Psoas muscle (tissue), 8 donors: ENCODE results near the gene RUFY4. TPM values are rescaled to one million over a fixed set of nuclear protein-coding genes. Genes with fewer than 3 reads are reported as not detected.

Experiments
- ATAC-seq, 4 donors: fragments of 200-7000 bp; cut with Tn5 transposase; one replicate each; pipeline ENCODE4 v1.9.1; 2020; ENCODE audit warnings: moderate library complexity in 3 of 4, mild to moderate bottlenecking in 2 of 4
- DNase-seq, 2 donors: peaks; one replicate each; pipeline ENCODE4 v3.0.0-alpha.2; 2020
- H3K27ac ChIP-seq: fragments of 200-600 bp; one replicate; pipeline ENCODE4 v1.8.0; 2022
- H3K27me3 ChIP-seq, 3 donors: fragments of 200-600 bp in 1 of 3; one replicate each; pipeline versions ENCODE4 v1.6.1 to v1.8.0; 2013 to 2022; ENCODE audit warnings: low read length in 2 of 3, mild to moderate bottlenecking in 2 of 3, moderate library complexity in 1 of 3; ENCODE audit not compliant: insufficient read depth in 3 of 3
- H3K36me3 ChIP-seq, 2 donors: fragments of 200-600 bp in 1 of 2; one replicate each; pipeline versions ENCODE4 v1.6.1 to v1.8.0; 2013 to 2022; ENCODE audit warnings: low read depth in 1 of 2, mild to moderate bottlenecking in 1 of 2, moderate library complexity in 1 of 2; ENCODE audit not compliant: insufficient read depth in 1 of 2
- H3K4me1 ChIP-seq: fragments of 200-600 bp; one replicate; pipeline ENCODE4 v1.8.0; 2022
- H3K4me3 ChIP-seq: fragments of 200-600 bp; one replicate; pipeline ENCODE4 v1.8.0; 2022; ENCODE audit warnings: mild to moderate bottlenecking
- H3K9me3 ChIP-seq: fragments of 200-600 bp; one replicate; pipeline ENCODE4 v1.8.0; 2022
- CTCF ChIP-seq: fragments of 200-600 bp; IDR thresholded peaks from one replicate; pipeline ENCODE4 v1.8.0; 2022; ENCODE audit warnings: antibody characterized with exemption
- WGBS, 3 donors: extraction: QIAGEN DNeasy Blood & Tissue Kit; methylation state at CpG; one replicate each; pipeline versions ENCODE4 v1.1.6 to v1.1.7; 2013; 5-methylcytosine and 5-hydroxymethylcytosine counted together
- intact Hi-C, 2 donors: fragments of 100-400 bp; cut with DNase I; formaldehyde crosslinking; loops; one replicate each; pipeline versions ENCODE4 v1.11.0 to v1.14.2; 2022
- polyA plus RNA-seq, 3 donors: library from polyadenylated mRNA; stranded (reverse); fragments of 200-250 nt; gene quantifications; one replicate each; pipeline ENCODE4 v1.2.3, GENCODE V29; 2013
- total RNA-seq, 4 donors: library from RNA; stranded (reverse); fragmentation: NEBNext Ultra II Directional in 2 of 4; extraction: Animal tissue kit (Norgen Biotek cat#: 25700) in 2 of 4; gene quantifications; one replicate each; pipeline versions ENCODE4 v1.2.1 to v1.2.4, GENCODE V29; 2021 to 2023
- donor health status: healthy with polysubstance abuse.
- donor health status: DM: no; HTN: no; CAD: no; lungs with moderate emphysema.
- donor health status: Bipolar disorder and iron deficiency.
- donor health status: healthy.
- donor health status: DM: yes; HTN: yes; CAD: no.
- donor health status: DM: no; HTN: no; CAD: no.
- donor health status: DM: no; HTN: no; CAD: no.
- donor health status: DM: yes; HTN: yes; CAD: no.

The RUFY4 gene
- total and polyA plus RNA-seq, 7 donors = 0.01 to 0.03 TPM; not detected in 5

- no peak for TF ChIP-seq CTCF
- Histone ChIP-seq H3K4me3 (peak overlapping the region; percentile 56), H3K4me1 (peaks cover 71% of the 10 kb centered on the region), H3K9me3 (no peaks in the 10 kb centered on the region), H3K27ac (peak overlapping the region; percentile 82), H3K27me3 (no peaks in the 10 kb centered on the region), H3K36me3 (no peaks in the 10 kb centered on the region)
- peak; percentile 84 to 91 (median 86) for ATAC-seq
- peak; percentile 58 to 88 for DNase-seq
- WGBS, 3 donors = 23 to 47% (median 31%) methylated on average over 12 of the region's 12 CpGs
- intact Hi-C loops = no loop called here
Observed at GRCh38 chr2:218021536-218022071, 47.4 kb upstream of the RUFY4 start.

GRCh38 chr2:218022131-218022850, 46.8 kb upstream of the RUFY4 start:
- peak overlapping the region; percentile 82 for H3K27ac ChIP-seq
- ATAC-seq = peak in 3 of 4 donors; percentile 4 to 6 (median 4)
- H3K4me1 ChIP-seq = peaks cover 67% of the 10 kb centered on the region
- no peaks in the 10 kb centered on the region for H3K36me3 ChIP-seq
- no peak for DNase-seq
- H3K27me3 ChIP-seq = no peaks in the 10 kb centered on the region
- intact Hi-C loops = no loop called here
- WGBS, 3 donors = 83 to 92% (median 85%) methylated on average over 10 of the region's 10 CpGs
- no peaks in the 10 kb centered on the region for H3K9me3 ChIP-seq
- no peak for TF ChIP-seq CTCF
- H3K4me3 ChIP-seq = no peak overlapping the region

GRCh38 chr2:218022851-218023530, 46.1 kb upstream of the RUFY4 start:
- no peak for ATAC-seq
- 77 to 88% (median 81%) methylated on average over 7 of the region's 7 CpGs for WGBS, 3 donors

GRCh38 chr2:218023636-218024035, 45.4 kb upstream of the RUFY4 start:
- DNase-seq = no peak
- TF ChIP-seq CTCF = no peak
- Histone ChIP-seq H3K9me3 (no peaks in the 10 kb centered on the region), H3K4me3 (no peak overlapping the region), H3K27me3 (no peaks in the 10 kb centered on the region), H3K27ac (no peak overlapping the region), H3K36me3 (no peaks in the 10 kb centered on the region), H3K4me1 (peaks cover 56% of the 10 kb centered on the region)
- 63 to 84% (median 69%) methylated on average over 3 of the region's 3 CpGs for WGBS, 3 donors
- intact Hi-C loops = no loop called here
- ATAC-seq = no peak

More at GRCh38 chr2:218022851-218023530, 46.1 kb upstream of the RUFY4 start:
- Histone ChIP-seq H3K36me3 (no peaks in the 10 kb centered on the region), H3K4me1 (peaks cover 60% of the 10 kb centered on the region), H3K27me3 (no peaks in the 10 kb centered on the region), H3K4me3 (no peak overlapping the region), H3K27ac (peak overlapping the region; percentile 82), H3K9me3 (no peaks in the 10 kb centered on the region)
- no peak for DNase-seq
- intact Hi-C loops = no loop called here
- TF ChIP-seq CTCF = no peak
